OCI-LY3 (cell line): ENCODE results near the gene UMAD1.

Experiments used
- EZH2phosphoT487 ChIP-seq: fragments of 200-600 bp; shearing (Covaris generic); IDR thresholded peaks from 2 replicates; pipeline ENCODE4 v1.6.1; 2018; ENCODE audit warnings: antibody characterized with exemption, mixed run types, low read depth
- TF ChIP-seq, protein P1 (sequence below): fragments of 200-600, 300-600 bp; sonication (generic); IDR thresholded peaks from 2 replicates; pipeline ENCODE4 v1.5.1; 2014; ENCODE audit warnings: antibody characterized with exemption, low read length, low read depth

DNA sequence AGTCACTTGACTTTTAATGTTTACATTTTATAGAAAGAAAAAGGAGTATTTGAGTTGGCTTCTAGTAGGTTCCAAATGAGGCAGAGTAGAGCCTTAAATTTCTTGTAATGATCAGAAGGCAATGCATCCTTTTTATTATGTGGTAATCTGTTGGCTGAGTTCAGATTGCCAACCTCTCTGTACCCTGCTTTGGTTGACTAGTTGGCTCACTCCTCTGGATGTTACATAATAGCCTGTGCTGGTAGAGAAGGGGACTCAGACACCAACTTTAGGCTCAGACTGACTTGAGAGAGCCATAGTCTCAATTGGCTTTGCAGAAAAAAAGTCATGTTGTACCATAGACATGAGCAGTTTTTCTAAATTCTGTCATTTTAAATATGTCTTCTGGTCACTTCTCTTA, 281.3 kb downstream of the UMAD1 start:
- TF ChIP-seq, protein P1, sequence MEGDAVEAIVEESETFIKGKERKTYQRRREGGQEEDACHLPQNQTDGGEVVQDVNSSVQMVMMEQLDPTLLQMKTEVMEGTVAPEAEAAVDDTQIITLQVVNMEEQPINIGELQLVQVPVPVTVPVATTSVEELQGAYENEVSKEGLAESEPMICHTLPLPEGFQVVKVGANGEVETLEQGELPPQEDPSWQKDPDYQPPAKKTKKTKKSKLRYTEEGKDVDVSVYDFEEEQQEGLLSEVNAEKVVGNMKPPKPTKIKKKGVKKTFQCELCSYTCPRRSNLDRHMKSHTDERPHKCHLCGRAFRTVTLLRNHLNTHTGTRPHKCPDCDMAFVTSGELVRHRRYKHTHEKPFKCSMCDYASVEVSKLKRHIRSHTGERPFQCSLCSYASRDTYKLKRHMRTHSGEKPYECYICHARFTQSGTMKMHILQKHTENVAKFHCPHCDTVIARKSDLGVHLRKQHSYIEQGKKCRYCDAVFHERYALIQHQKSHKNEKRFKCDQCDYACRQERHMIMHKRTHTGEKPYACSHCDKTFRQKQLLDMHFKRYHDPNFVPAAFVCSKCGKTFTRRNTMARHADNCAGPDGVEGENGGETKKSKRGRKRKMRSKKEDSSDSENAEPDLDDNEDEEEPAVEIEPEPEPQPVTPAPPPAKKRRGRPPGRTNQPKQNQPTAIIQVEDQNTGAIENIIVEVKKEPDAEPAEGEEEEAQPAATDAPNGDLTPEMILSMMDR, result no peak
- no peak for TF ChIP-seq EZH2phosphoT487
